Sciatic nerve (tissue), 2 donors: ENCODE results near the gene PTH1R. TPM values are rescaled to one million over a fixed set of nuclear protein-coding genes. Genes with fewer than 3 reads are reported as not detected.

Source experiments
- ATAC-seq: fragments of 200-7000 bp; cut with Tn5 transposase; one replicate; pipeline ENCODE4 v1.9.1; 2020; ENCODE audit warnings: mild to moderate bottlenecking, moderate library complexity
- DNase-seq: peaks from one replicate; pipeline ENCODE4 v3.0.0-alpha.2; 2020; ENCODE audit warnings: low spot score
- intact Hi-C: fragments of 100-400 bp; cut with DNase I; formaldehyde crosslinking; loops from one replicate; pipeline ENCODE4 v1.14.2; 2022
- total RNA-seq: library from RNA; stranded (reverse); fragmentation: NEBNext Ultra II Directional; extraction: Animal tissue kit (Norgen Biotek cat#: 25700); gene quantifications from one replicate; pipeline ENCODE4 v1.2.1, GENCODE V29; 2021
- donor health status: DM: no; HTN: no; CAD: no.
- donor health status: DM: no; HTN: no; CAD: no.

The PTH1R gene
- total RNA-seq, 1 donor from 2014 or later = 6.6 TPM

DNA sequence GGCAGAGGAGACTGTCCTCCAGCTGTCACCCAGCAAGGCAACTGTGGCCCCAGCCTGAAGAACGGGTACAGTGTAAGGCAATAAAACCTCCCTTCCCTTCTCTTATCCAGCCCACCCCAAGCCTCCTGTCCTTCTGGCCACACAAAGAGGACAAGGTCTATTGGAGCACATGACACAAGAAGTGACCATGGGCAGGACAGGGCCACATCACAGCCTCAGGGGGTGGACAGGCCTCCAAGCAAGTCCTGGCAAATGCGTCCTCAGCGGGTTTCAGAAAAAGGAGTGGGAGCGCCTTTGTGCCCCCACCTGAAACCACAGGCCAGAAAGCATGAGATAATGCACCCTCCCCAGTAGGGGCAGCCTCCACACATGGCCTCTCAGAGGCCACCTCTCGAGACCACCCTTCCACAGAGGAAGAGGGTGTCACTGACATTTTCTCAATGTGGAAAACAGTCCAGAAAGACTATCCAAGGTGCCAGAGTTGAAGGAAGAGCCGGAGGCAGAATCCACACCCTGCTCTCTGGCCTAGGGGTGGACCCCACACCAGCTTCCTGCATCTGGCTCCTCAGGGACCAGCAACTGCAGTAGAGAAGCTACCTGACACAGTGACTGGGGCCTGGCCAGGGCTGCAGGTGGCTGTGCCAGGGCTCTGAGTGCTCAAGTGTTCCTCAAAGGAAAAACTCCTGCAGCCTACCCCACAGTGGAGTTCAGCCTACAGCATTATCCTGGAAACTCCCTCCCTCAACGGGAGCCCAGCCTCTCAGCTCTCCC lies 55.1 kb downstream of the PTH1R start:
- ATAC-seq (peak; percentile 1), DNase-seq (peak; percentile 55)
- intact Hi-C loops = no loop called here

DNA sequence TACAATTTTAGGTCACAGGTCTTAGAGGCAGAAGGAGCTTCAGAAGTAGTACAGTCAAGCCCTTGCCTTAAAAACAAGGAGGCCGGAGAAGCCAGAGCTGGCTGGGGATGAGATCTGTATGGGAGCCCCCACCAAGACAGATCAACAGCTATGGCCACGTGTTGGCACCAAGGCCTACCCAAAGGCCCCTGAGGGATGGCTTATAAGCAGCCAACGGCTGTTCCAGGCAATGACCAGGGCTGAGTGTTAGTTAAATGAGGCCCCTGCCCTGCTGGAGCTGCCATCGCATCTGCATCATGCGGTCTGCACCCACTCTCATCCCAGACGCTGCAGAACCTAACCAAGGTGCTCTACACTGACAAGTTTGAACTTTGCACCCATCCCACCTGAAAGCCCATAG lies 55.7 kb downstream of the PTH1R start:
- ATAC-seq (no peak), DNase-seq (peak; percentile 47)
- intact Hi-C loops = no loop called here

DNA sequence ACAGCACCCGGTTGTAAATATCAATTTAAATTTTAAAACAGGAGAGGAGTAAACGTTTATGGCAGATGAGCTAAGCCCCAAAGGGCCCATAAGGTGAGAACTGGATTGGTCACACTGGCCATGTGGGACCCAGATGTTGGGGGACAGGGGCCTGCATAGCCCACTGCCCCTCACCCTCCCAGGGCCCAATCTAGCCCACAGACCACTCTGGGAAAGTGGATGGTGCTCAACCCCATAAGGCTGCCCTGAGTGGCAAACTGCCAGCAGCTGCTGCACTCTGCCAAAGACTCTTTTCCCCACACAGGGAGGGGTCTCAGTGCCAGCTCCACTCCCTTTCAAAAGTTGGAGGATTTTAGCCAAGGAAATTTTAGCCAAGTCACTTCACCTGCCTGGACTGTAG lies 56.6 kb downstream of the PTH1R start:
- intact Hi-C loops = no loop called here
- ATAC-seq (no peak), DNase-seq (peak; percentile 60)

DNA sequence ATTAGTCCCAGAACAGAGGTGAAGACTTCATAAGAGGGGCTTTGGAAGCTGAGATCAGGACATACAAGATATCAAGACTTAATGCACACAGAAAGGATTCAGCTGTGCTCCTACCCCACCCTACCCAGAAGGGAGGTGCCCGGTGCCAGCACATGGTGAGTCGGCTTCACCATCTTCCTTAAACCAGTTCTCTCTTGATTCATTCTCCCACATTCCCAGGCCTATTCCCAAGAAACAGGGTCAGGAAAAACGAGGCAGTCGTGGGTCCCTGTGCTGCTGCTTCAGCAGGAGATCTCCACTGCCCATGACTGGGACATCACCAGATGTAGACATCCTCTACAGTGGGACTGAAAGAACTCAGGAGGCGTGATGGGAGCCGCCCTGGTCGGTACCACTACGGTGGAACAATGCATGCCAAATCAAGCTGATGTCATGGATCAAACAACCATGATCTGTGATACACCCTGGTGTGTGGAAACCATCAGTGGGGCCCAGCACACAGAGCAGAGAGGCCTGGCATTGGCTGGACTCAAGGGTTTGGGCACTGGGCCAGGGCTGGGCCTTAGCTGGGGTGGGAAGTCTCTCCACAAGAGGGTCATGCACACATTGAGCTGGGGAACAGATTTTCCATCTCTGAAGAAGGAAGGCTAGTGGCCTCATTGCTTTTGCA lies 57.1 kb downstream of the PTH1R start:
- intact Hi-C loops = no loop called here
- DNase-seq (peak; percentile 64), ATAC-seq (no peak)

DNA sequence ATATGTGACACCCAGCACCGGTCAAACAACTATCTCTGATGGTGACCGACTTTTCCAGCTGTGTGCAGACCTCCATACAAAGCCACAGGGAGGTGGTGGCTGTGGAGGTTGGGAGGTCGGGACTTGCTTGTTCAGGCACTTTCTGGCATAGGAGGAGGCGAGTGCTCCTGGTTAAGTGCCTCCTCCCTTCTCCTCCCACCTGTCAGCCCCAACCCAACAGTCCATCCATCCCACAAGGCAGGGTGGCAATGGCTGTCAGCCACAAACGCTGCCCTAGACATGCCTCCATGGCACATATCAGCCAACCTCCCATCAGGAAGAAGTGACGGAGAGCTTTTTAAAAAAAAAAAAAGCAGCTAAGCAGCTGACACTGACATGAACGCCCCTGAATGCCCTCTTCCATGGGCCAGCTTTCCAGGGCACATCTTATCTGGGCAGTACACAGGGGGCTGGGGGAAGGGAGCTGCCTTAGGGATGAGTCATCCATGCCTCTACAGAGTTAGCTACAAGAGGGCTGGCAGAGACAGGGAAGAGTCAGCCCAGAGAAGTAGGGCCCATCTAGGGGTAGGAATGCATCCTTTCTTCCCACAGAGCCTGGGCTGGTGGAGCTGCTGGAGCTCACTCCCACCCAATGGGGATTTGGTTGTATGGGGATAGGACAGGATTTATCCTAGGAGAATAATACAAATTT lies 57.8 kb downstream of the PTH1R start:
- ATAC-seq (peak; percentile 84), DNase-seq (peak; percentile 43)
- intact Hi-C loops = no loop called here

DNA sequence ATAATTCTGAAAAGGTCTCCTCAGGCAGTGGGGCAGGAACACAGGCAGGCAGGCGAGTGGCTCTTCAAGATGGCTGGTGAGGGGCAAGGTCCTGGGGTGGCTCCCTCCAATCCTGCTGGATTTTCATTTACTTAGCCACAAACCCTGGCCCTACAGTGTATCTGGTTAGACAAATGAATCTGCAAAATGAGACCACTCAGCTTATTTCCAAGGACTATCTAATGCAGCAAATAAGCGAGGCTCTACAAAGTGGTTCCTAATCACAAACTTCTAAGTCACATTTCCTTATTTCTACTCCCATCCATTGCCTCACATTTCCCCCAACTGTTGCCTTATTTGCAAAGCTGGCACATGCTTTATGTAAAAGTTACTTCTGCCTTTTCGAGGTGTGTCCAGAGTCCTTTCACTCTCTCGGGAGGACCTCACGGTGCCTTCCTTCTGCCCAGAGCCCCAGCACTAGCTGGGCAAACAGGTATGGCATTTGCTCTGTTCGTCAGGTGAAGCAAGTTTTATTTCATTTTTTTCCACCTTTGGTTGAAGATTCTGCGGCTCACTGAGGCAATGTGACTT lies 58.6 kb downstream of the PTH1R start:
- intact Hi-C loops = no loop called here
- ATAC-seq (no peak), DNase-seq (peak; percentile 42)

DNA sequence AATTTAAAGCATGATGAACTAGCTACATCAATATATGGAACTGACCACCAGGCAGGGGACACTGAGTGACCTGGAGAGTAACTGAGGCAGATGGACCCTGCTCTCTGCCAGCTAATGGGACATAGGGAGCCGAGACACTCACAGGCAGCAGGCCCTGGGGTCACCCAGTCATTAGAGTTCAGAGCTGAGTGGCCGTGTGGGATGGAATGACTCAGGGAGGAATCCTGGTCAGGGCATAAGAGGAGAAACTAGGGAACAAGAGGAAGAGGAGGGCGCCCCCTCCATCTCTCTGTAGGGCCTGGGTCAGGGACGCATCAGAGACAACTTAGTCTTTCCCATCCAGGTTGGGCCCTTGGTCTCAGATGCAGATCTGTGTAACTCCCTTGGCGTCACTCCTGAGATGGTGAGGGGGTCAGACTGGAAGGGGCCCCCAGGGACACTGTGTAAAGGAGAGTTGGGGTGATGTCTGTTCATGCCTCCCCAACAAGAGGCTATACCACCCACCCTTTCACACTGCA lies 59.3 kb downstream of the PTH1R start:
- DNase-seq (peak; percentile 45), ATAC-seq (no peak)
- intact Hi-C loops = no loop called here

DNA sequence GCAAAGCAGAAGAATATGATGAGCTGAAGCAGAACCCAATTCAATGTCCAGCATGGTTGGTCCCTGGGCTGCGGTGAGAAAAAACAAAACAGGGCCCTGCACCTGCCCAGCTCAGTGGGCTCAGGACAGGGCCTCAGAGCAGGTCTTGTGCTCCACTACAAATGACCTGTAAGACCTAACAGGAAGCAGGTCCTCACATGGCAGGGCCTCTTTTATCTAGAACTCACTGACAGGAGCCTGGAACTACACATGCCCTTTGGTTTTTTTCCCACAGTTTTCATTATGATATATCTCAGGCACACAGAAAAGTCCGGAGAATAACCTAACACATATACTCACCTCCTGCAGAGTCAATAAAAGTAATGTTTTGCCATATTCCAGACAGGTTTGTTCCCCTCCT lies 60.6 kb downstream of the PTH1R start:
- DNase-seq (no peak), ATAC-seq (no peak)
- intact Hi-C loops = no loop called here

DNA sequence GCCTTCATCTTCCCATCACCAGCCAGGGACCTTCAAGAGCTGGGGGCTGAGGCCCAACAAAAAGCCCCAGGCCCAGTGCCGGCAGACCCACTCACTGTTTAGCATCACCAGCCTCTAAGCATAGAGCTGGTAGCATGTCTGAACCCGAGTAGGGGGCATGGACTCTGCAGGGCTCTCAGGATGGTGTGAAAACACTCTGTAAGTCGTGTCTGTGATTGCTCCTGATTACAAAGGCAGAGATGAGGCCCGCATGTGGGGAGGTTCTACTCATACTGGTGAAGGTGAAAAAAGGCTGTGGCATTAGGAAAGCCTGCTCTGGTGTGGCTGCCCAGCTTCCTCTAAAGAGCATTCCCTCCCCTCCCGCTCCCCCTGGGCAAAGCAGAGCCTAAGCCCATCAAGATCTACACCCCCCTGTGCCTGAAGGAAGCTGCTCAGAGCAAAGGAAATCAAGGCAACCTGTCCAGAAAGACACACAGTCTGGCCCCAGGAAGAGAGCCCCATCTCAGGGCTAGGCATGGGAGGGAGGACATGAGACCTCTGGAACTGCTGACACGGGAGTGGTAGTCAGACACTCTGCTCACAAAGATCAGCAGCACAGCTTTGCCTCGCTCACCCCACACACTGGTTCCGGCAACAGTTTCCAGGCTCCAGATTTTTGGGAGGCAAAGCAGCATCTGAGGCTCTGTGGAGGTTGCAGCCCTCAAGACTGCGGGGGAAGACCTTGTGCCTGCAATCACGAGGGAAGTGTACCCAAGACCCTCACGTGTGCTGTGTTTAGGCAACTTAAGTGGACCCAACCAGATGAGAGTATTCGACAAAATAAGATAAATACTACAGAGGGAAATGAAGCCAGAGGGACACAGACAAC lies 62.3 kb downstream of the PTH1R start:
- intact Hi-C loops = no loop called here
- DNase-seq = no peak
- ATAC-seq = no peak

DNA sequence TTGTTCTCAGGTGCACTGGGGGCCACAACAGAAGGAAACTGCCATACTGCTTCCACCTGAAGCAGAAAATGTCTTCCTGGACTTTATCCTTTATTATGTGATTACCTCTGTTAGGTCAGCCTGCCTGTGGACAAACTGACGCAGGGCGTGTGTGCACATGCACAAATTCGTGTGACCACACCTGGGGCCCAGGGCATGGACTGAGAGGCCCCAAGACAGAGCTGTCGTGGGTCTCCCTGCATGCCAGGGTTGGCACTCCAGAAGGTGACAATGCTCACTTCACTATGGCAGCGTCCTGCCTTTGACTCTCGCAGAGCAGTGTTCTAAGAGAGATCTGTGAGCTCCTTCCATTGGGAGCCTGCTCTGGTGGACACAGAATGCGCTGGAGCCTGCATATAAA lies 64.6 kb downstream of the PTH1R start:
- DNase-seq (no peak), ATAC-seq (no peak)

DNA sequence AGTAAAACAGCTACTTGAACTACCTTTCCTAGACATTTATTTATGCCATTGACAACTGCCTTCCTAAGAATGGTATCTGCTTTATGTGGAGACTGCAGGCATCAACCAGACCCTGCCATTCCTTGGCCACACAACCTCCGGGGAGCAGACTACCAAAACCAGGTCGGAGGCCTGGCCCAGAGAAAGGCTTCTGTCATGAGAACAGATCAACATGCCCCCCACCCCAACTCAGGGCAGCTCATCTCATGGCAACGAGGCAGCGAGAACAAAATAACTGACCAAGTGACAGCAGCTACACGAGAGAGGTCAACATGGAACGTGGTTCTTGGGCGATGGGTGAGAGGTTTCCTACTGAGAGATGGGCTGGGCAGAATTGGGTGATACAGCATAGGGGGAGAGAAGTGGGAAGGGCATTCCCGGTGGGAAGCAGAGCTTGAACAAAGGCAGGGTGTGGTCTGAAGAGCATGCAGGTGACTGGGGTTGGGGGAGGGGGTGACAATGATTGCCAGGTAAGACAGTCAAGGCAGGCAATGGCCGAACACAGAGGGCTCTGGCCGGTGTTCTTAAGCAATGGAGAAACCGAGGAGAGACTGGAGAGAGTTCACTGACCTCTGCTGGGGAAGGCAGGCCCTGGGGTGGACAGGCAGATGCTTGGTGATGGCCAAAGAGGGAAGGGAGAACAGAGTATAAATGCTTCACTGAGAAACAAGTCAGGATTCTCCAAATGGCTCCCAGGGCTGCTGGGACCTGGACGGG lies 65.1 kb downstream of the PTH1R start:
- no peak for ATAC-seq
- intact Hi-C loops = no loop called here
- DNase-seq = no peak

More for the DNA sequence above, 64.6 kb downstream of the PTH1R start:
- intact Hi-C loops = no loop called here

DNA sequence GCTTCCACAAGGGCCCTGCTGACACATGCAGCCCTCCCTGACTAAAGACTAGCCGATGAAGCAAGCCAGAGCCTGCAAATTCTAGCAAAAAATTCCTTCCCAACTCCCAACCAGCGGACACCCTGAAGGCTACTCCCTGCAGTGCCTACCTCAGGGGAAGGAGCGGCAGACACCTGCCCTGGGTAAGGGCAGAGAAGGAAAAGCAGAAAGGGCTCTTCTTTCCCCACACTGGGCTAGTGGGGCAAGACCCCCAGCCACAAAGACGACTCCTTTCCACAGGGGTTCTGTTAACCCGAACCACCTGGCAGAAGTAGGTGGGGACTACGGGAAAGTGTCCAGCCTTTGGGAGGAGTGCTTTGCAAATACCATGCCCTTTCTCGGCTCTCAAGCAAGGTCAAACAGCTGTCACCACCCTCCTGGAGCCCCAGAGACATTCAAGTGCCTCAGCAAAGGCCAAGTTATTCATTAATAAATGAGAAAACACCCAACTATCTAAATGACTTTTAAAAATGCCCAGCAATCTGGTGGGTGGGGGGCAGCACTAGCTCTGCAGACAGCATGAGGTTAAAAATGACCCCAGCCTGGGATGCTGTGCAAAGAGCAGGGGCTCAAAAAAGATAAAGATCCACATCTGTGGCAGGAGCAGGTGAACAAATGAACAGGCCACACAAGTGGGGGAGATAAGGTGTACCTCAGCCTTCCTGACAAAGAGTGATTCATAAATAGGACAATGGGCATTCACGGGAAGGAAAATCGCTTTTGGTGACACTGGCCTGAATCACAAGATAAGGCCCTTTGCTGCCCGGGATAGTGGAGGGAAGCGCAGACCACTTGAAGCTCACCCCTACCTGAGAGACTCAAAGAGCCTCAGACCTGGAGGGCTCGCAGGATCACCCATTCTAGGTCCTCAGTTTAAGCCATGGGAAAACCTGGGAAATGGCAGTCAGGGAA lies 66.0 kb downstream of the PTH1R start:
- DNase-seq (no peak), ATAC-seq (no peak)
- intact Hi-C loops = no loop called here

DNA sequence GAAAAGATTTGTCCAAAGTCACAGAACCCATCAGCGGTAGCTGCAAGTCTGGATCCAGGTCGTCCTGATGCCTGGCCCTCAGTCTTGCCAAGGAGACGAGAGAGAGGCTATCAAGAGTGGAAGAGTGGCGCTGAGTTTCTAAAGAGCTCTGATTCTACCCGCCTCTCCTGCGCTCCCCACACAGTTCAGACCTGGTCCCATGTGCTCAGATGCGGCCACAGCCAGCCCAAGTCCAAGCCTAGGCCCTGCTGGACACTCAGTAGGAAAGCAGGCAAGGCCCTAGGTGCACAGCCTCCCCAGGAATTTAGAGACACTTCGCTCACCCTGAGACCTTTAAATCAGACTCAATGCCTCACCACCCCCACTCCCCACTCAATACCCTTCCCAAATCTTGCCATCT lies 66.7 kb downstream of the PTH1R start:
- ATAC-seq = no peak
- intact Hi-C loops = no loop called here

DNA sequence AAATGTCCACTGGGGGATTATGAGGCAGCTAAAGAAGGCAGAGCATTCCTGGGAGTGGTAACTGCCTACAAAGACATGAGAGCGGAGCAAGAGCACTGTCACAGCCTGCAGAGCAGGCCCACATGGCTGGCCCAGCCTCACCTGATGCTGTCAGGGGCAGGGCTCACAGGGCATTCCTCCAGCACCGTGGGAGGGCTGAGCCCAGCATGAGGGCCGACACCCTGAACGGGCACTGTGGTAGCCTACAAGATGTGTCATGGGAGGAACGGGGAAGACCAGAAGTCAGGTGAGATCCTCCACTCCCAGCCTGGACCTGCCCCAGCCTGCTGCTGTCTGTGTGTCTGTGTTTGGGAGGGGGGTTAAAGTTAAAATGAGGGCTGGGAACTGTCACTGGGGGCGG lies 68.9 kb downstream of the PTH1R start:
- no peak for ATAC-seq
- intact Hi-C loops = no loop called here
- no peak for DNase-seq

More for the DNA sequence above, 66.7 kb downstream of the PTH1R start:
- DNase-seq = no peak

DNA sequence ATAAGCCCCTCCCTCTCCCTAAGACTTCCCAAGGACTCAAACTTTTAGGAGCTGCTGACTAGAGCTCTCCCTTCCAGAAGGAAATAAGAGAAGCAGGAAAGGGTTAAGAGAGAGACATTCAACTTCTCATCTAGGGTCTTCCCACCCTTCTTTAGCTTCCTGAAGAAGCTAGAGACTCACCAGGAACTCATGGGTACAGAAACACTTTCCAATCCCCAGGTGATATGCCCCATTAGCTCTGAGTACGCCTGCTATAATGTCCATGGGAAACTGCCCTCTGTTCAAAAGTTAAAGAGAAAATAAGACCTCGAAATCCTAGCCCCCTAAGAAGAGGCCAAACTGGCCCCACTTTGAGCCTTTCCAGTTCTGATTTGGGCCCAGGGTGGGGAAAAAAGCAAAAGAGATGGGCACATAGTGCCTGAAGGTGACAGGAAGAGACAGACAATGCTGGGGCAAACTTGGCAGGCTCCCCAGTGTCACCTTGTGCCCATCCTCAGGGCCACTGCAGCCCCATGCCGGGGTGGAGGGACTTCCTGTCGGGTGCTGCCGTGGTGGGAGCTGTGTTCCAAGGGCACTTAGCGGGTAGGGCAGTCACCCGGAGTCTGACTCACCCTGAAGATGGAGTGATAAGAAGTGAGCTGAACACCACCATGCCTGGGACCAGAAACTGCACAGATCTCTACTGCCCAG lies 69.5 kb downstream of the PTH1R start:
- DNase-seq (no peak), ATAC-seq (peak; percentile 23)
- intact Hi-C loops = no loop called here

DNA sequence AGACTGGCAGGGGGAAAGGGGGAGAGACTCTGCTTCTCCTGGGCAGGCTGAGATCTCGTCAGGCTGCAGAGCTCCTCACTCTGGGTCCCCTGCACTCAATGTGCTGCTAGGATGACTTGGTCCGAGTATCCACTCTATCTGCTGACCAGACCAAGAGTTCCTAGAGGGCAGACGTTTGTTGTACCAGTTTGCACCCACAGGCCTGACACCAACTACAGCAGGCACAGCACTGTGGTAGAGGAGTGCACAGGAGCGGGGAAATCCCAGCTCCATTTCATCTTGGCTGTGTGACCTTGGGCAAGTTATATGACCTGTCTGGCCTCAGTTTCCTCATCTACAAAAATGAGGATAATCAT lies 70.0 kb downstream of the PTH1R start:
- intact Hi-C loops = no loop called here
- ATAC-seq (no peak), DNase-seq (no peak)
